Right hindlimb (tissue), 1 donor: ENCODE data around the gene ARHGAP26.
A peak's percentile ranks its signal among the peaks of the same experiment; 100 is the strongest.

Source experiments
- DNase-seq: peaks from one replicate; pipeline ENCODE4 v3.0.0-alpha.2; 2018

ARHGAP26 gene

DNA sequence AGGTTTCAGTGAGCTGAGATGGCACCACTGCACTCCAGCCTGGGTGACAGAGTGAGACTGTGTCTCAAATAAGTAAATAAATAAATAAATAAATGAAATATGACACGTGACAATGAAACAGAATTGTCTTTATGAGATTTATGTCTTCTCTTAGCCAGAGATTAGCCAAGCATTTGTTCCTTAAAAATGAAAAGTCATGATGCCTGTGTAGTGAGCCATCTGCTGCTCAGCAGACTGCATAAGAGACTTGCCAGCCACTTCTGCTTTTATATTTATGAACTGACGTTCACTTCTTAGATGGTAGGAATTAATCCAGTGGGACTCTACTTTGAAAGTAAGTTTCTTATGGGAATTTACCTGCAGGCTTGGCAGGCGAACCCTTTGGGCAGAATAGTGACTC lies 405.9 kb downstream of the ARHGAP26 start:
- no peak for DNase-seq

- DNase-seq: peak; percentile 66
Observed at GRCh38 chr5:143177263-143177983, 407.2 kb downstream of the ARHGAP26 start.

DNA sequence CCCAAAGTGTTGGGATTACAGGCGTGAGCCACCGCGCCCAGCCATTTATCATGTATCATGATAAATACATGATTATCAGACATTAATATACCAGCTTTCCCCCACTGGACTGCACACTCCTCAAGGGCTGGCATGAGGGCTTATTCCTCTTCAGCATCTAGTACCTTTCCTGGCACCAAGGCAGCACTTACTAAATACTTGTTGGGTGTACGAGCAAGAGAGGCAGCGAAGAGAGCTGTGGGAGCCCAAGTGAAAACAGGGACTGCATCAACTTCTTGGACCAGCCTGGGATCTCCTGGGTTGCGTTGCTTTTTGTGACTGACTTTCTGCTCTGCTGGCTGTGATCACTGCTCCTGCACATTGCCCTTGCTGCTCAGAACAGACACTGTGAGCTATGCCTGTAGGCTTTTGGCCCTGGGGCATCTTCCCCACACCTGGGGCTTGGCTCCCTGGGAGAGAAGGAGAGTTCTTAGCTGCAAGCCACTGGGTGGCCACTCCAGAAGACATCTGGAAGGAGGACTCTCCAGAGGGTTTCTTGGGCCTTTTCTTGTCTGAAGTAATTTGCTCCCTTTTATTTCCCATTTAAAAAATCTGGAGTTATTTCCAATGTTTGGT lies 409.1 kb downstream of the ARHGAP26 start:
- DNase-seq: no peak

DNA sequence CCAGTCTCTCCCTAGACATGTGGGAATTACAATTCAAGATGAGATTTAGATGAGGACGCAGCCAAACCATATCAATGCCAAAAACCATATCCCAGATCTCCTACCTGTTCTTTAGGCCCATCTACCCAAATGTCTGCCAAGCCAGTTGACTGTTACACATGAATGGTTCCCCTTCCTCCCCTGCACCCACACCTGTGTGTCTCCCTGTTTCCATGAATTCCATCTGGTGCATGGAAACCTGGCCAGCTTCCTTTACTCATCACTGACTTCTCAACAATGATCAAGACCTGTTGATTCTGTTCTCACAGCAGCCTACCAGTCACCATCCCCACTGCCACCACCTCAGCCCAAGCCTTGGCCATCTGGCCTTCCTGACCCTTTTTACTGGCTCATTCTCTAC lies 410.6 kb downstream of the ARHGAP26 start:
- DNase-seq: no peak

DNA sequence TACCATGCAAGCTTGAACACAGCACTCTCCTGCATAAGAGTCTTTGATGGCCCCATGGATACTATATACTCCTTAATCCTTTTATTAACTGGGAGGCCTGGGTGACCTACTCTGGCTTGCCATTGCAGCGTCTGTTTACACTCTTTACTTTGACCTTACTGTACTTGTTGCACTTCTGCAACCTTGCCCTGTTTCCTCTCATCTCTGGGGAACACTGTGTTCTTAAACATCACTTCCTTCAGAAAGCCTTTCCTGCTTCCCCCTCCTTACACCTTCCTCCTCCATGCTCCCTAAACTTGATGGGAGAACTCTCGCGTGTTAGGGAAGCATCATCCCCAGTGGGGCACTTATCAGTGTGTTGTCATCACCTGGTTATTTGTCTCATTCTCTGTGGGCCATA lies 411.0 kb downstream of the ARHGAP26 start:
- DNase-seq: no peak

- DNase-seq: no peak
Observed at GRCh38 chr5:143182106-143182505, 411.9 kb downstream of the ARHGAP26 start.

GRCh38 chr5:143182901-143183820 lies 413.0 kb downstream of the ARHGAP26 start:
- DNase-seq: no peak

- DNase-seq: no peak
Observed at GRCh38 chr5:143183989-143184388, 413.8 kb downstream of the ARHGAP26 start.

GRCh38 chr5:143186623-143187022 lies 416.4 kb downstream of the ARHGAP26 start:
- DNase-seq: no peak

DNA sequence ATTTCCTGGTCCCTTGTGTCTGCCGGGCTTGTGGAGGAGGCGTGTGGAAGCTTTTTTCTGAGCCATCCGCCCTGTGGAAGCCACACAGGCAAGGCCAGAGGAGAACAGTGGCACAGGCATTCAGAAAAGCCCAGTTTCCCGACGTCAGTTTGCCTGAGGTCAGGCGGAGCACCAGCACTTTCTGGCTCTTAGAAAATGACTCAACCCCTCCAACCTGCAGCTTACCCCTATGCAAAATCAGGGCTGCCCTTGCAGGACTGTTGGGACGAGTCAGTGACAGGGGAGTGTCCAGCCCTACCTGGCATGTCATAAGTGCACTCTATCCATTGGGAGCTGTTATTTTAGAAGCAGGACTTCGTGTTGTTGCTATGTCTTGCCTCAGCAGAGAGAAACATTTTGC lies 417.3 kb downstream of the ARHGAP26 start:
- no peak for DNase-seq

- no peak for DNase-seq
Observed at GRCh38 chr5:143188083-143188482, 417.9 kb downstream of the ARHGAP26 start.

DNA sequence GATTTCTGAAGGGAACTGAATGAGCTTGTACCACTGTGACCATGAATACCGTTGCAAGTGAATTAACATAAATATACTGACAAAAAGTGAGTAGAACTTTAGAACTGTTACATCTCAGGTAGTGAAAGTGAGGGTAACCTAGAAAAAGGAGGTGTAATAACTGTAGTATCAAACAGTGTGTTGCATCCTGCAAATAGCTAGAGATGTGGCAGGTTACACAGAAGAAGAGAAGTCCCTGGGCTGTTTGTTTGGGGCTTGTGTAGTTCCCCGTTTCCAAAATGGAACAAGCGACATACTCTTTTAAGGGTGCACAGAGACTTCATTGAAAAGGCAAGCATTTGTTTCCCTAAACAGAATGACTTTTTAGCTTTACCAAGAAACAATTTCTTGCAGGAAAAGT lies 418.5 kb downstream of the ARHGAP26 start:
- DNase-seq: no peak

GRCh38 chr5:143190260-143190810 lies 420.2 kb downstream of the ARHGAP26 start:
- DNase-seq: no peak

DNA sequence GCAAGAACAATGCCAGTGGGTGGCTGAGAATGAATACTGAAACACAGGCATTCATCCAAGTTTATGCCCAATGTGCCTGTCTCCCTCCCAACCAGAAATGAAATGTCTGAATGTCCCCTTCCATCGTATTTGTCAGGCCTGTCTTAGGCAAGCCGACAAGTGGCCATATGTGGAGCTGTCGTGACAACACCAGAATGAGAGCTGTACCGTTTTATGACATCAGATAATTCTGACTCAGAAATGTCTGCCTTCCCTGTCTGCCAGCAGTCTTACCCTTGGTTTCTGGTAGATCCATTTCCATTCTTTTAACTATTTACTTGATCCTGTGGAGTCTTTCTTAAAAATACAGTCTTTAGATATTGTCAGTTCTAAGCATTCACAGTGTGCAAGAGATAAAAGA lies 421.5 kb downstream of the ARHGAP26 start:
- no peak for DNase-seq

DNA sequence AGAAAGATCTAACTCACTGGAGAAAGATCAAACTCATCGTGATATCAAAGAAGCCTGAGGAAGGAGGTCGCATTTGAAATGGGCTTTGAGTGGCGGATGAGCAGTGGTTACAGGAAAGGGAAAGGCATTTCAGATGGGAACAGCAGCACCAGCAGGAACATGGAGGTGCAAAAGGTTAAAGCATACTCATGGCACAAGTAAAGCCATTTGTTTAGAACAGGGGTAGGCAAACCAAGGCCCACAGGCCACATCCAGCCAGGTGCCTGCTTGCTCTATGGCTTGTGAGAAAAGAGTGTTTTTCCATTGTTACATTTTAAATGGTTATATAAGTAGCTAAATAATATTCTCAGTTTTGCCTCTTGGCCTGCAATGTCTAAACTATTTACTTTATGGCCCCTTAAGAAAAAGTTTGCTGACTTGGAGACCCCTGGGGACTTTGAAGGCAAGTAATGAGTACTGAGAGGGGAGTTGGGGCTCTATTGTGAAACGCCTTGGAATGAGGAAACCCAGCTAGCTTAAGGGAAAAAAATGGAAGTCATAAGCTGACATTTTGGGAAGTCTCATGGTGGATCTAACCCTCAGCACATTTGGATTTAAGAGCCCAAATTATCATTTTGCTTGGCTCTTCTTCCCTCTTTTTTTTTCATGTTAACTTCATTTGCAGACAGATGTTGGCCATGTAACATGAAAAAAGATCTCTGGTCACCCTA lies 422.2 kb downstream of the ARHGAP26 start:
- DNase-seq: no peak

DNA sequence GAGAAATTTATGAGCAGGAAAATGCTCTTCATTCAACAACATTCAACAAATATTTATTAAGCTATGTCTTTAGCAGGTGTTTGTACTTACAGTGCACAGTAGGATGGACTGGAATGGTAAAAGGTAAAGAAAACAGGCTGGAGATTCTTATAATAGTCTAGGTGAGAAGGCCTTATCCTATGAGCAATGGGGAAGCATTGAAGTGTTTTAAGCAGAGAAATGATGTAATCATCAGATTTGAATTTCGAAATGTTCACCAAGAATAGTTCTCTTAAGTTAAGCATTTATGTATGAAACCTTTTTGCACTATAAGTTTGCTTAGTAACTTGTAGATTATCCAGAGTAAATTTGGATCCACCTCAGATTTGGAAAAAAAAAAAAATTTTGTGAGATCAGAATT lies 424.0 kb downstream of the ARHGAP26 start:
- no peak for DNase-seq

DNA sequence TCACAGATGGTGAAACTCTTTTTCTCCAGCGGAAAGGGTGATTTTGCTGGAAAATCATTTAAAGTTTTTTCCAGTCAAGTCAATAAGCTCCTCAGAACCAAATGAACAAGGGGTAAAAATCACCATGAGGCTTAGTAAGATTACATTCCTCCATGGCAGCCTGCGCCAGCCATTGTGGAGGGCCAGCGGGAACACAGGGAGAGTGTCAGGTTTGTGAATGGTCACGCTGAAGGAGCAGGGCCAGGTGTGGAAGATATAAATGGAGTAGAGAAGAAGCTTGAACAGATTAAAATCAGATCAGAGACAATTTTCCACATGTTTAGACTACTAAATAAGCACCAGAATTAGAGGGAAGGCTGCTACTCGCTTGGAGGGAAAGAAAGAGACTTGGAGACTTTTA lies 424.5 kb downstream of the ARHGAP26 start:
- DNase-seq: no peak

- no peak for DNase-seq
Observed at GRCh38 chr5:143195491-143195890, 425.3 kb downstream of the ARHGAP26 start.

- DNase-seq: no peak
Observed at GRCh38 chr5:143196601-143197259, 426.6 kb downstream of the ARHGAP26 start.

GRCh38 chr5:143197260-143197656 lies 427.1 kb downstream of the ARHGAP26 start:
- no peak for DNase-seq

DNA sequence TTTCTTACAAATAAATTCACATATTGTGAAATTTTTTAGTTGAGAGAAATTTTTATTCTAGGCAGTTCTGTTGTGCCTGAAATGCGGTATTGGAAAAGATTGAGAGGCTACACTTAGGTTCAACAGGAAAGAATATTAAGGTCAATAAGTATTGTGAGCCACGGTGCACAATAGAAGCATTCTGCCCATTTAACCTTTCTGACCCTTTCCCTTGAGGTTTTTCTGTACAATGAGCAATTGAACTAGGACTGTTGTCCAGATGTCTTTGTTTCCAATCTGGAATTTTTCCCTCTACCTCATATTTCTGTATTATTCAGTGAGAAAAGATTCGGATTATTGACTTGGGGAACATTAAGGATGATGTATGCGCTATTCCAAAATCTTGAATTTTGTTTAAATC lies 428.2 kb downstream of the ARHGAP26 start:
- no peak for DNase-seq

- DNase-seq: no peak
Observed at GRCh38 chr5:143199161-143199560, 429.0 kb downstream of the ARHGAP26 start.
